Measurements from ENCODE around the gene GPC6.
"Not testable (repeated sequence)": the region's sequence is repeated elsewhere in the genome, so short reads cannot be mapped to it uniquely, and the experiment has no call there.

GPC6 gene

DNA sequence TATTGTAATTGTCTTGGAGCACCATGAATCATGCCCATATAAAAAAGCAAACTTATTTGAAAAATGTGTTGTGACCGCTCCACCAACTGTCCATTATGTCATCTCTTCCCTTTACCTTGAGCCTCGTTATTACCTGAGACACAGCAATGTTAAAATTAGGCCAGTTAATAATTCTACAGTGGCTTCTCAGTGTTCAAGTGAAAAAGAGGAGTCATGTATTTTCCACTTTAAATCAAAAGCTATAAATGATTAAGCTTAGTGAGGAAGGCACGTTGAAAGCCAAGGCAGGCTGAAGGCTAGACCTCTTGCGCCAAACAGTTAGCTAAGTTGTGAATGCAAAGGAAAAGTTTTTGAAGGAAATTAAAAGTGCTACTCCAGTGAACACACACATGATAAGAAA lies 210.5 kb downstream of the GPC6 start:
- DNase-seq (ENCODE audit: low spot score) = no peak

DNA sequence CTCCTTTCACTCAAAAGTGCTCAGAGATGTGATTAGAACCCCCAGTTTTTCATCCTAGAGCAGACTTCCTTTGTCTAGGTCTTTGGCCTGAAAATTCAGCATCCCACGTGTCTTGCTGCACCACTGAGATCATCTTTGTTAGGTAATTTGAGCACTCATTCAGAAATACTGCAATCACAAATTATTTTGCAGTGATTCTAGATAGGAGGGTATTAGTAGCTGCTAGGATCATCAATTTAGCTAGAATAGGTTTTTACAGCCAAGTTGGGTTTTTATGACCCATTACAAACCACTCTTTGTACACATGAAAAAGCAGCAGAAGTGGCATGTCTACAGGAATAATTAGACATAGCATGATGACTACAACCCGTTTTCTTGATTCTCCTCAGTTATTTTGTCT lies 219.6 kb downstream of the GPC6 start:
- no peak for DNase-seq (ENCODE audit: low spot score)

DNA sequence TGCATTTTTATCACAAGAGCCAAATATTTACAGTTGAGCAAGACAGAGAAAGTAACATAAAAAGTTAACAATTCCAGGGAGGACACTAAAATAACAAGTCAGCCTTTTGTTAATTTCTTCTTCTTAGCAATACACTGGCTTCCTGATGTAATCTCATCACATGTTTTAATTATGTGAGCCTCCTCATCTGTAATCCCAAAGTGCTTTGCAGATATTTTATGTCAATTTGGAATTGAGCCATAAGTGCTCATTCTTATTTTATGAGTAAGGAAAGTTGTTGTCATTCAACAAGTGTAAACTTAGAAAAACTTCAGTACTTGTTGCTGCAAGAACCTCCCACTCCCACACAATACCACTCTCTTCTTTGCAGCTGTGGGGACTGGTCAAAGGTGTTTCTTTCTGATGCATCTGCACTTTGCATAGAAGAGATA lies 223.6 kb downstream of the GPC6 start:
- no peak for DNase-seq (ENCODE audit: low spot score)

DNA sequence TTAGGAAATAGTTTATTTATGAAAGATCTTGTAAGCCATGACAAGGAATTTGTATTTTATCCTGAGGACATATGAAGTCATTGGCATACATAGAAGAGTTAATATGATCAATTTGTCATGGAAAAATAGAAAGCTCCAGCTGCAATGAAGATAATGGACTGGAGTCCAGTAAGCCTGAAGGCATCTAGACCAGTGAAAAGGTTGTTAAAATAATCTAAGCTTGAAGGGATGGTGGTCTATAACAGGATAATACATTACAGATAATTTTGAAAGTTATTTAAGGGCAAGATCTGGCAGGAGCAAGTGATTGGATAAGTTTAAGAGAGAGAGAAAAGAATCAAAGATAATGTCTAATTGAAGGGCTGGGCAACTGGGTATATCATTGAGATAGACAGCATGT lies 224.2 kb downstream of the GPC6 start:
- DNase-seq (ENCODE audit: low spot score) = no peak

DNA sequence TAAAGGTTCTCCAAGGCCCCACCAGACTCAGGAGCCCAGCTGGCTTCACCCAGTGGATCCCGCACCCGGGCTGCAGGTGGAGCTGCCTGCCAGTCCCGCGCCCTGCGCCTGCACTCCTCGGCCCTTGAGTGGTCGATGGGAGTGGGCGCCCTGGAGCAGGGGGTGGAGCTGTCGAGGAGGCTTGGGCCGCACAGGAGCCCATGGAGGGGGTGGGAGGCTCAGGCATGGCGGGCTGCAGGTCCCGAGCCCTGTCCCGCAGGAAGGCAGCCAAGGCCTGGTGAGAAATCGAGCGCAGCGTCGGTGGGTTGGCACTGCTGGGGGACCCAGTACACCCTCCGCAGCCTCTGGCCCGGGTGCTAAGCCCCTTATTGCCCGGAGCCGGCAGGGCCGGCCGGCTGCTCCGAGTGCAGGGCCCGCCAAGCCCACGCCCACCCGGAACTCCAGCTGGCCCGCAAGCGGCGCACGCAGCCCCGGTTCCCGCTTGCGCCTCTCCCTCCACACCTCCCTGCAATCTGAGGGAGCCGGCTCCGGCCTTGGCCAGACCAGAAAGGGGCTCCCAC lies 228.1 kb downstream of the GPC6 start:
- not testable (repeated sequence) for DNase-seq (ENCODE audit: low spot score)

DNA sequence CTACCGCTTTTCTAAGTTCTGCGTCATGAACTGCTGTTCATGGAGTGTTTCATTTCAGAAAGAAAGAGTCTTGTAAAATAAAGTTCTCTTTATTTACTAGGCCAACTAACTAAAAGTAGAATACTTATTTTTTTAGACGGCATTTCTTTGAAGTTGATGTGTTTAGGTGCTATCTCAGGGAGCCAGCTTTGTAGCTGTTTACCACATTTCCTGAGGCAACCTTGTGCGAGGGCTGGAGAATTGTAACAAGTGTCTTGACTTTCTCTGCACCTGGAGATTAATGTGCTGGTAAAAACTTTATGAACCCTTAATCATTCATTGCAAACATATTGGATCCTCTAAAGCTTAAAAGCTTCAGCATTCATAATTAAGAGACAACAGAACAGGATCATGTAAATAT lies 229.3 kb downstream of the GPC6 start:
- DNase-seq (ENCODE audit: low spot score) = no peak

DNA sequence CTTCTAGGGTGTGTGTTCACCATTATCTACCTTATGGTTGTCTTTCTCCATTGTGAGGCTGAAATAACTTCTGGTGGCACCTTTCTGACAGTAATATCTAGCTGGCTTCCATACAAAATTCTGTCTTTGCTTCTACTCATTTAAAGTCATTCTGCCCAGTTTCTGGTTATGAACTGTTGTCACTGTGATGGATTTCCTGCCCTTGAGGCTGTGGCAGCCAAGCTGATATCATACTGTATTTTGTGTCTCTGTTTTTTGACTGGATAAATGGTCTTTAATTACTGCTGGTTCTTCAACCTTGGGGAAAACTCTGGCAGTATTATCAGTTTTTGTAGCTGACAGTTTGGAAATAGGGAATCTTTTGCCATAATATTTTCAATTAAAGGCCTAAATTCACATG lies 233.4 kb downstream of the GPC6 start:
- DNase-seq (ENCODE audit: low spot score) = no peak

DNA sequence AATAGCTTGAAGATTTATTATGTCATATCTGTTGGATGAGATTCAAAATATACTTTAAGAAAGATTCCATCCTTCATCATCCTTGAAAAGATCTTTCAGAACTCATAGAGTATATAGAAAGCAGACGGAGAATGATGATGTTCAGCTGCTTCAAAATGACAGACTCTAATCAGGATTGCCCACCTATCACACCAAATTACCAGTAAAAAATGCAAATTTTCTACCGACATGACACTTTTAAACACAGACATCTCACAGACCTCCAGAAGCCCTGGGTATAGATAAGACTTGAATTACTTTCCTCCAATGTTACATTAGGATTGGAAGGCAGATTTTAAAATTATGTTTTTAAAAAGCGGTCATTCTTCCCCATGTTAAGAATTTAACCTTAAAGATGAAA lies 235.5 kb downstream of the GPC6 start:
- no peak for DNase-seq (ENCODE audit: low spot score)

DNA sequence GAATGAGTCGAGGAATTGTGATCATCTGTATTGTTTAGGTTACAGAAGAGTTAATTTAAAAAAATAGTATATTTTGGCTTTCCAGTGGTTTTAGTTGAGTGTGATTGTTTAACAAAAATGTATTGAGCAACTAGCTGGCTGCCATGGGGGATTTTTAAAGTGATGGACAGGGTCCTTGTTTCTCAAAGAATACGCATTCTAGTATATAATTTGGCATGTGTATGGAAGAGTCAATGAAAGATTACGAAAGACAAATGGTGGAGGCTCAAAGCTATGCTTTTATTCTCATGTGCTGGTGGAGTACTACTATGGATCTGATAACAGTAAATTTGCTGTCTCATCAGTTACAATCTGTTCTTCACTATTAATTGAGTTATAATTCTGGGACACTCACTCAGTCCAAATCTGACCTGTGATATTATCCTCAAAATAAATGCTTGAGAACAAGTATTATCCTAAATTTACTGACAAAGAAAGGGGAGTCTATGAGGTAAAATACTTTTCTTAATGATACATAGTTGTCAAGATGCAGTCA lies 240.0 kb downstream of the GPC6 start:
- DNase-seq (ENCODE audit: low spot score) = no peak

DNA sequence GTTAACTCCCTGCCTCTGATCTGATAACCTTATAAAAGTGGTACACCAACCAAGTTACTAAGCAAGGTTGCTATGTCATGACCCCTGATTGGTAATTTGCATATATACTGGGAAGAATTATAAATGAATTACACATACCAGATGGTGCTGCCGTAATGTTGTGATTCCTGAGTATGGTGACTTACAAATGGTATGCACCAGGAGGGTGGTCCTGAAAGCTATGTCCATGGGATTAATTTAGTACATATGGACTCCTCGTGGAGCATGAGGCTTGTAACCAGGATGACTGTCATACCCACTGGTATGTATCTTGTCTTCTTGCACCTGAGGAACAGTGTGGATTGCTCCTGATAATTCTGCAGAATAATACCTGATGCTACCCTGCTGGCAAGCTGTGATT lies 240.6 kb downstream of the GPC6 start:
- DNase-seq (ENCODE audit: low spot score) = no peak

DNA sequence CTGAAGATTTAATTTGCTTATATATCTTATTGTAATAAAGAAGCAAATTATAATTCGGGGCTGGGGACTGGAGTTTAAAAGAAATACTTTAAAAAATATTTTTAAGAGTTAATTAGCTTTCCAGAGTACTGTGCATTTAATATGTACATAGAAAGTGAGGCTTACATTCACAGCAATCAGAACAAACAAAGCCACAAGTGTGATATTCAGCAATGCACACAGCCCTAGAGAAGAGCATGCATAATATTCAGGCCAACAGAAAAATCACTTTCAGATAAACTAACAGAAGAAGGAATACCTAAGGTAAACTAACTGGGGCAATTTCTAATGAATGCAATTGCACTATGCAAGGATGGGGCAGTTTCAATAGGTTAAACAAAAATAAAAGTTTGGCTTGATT lies 241.8 kb downstream of the GPC6 start:
- no peak for DNase-seq (ENCODE audit: low spot score)

DNA sequence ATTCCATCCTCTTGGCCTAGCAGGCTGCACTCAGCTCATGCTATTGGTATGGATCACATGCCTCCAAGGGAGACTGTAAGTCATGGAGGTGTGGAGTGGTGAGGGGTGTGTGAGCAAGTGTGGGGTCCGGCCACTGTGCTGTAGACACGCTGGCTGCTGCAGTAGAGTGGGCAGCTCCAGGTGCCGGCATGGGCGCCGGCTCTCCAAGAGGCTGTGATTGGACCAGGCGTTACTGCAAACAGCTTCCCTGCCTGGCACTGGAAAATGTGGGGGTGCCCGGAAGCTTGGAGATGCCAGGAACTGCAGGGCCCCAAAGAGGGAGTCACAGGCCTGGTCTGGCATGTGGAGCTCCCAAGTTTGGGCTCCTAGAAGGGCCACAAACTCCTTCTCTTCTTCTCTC lies 245.7 kb downstream of the GPC6 start:
- DNase-seq (ENCODE audit: low spot score) = no peak

DNA sequence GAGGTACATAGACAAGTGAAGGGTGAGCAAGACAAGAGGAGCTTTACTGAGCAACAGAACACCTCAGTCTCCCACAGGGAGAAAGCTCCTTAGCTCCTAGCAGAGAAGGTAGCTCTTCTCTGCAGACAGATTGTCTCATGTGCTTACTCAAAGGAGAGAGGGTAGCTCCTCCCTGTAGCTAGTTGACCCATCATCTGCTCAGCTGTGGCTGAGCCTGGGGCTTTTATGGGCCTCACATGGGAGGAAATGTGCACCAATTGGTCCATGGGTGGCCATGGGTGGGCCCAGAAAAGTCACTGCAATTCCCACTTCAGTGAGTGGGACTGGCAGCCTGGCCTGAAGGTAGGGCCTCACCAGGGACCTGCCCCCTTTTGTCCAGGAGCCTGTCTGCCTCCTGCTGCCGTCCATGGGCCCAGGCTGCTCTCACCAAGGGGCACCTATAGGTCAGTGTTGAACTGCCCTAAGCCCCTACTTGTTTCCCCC lies 246.2 kb downstream of the GPC6 start:
- no peak for DNase-seq (ENCODE audit: low spot score)

DNA sequence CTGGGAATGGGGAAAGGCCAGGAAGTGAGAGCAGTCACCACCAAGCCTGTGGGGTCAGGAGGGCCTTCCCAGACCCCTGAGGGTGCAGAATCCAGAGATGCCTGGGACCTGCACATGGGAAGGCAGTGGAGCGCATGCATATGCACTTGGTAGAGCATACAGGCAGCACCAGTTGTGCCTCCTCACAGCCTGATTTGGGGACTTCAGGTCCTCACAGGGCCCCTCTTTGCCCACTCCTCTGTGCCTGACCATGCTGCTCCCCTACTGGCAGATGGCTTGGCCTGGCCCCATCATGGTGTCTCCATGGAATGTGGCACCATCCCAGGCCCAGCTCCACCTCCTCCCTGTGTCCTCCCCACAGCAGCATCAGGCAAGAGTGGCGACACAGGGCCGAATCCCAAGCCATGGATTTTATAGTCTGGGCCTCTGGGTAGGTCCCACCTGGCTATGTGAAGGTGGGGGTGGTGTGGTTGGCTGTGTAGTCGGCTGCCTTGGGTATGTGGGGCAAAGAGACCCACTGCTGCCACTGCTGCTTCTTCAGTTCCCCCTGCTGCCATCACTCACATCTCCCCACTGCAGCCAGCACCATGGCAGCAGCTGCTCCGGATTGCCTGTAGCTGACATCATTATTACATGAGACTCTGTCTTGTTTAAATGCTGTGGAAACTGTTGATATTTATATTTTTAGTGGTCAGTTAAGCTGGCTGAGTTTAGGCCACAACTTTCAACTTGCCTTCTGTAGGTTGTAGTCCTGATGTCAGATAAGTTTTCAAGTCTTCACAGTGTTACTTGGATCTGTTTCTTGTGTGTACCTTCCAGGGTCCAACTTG lies 247.0 kb downstream of the GPC6 start:
- no peak for DNase-seq (ENCODE audit: low spot score)

DNA sequence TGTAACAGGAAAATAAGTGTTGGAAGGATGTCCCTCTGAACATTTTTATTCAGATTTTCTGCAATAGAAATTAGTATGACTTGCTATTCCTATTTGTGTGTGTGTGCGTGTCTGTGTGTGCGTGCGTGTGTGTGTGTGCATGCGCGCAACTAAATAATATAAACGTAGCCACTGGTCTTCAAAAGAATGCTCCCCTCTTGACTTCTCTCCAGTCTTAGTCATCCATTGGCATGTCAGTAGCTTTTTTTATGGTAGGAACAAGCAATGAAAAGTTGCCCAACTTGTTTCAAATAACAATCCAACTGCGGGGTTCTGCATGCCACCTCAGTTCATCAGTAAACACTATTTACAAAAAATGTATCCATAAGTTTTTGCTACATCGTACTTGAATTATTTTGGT lies 249.6 kb downstream of the GPC6 start:
- no peak for DNase-seq (ENCODE audit: low spot score)

DNA sequence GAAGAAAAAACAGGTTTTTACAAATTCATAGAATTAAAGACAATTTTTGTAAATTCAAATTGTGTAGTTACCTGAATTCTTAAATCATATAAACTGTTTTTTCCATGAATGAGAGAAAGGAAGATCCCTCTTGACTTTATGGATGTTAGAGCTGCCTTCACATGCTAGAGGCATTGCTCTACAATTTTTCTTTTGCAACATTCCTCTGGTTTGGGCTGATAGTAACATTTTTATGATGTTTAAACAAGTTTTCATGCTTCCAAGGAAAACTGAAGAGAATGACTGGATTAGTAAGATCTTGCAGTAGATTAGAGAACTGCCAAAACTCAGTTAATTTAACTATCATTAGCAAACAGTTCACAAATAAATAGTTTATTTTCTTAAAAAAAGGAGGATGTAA lies 250.6 kb downstream of the GPC6 start:
- no peak for DNase-seq (ENCODE audit: low spot score)

DNA sequence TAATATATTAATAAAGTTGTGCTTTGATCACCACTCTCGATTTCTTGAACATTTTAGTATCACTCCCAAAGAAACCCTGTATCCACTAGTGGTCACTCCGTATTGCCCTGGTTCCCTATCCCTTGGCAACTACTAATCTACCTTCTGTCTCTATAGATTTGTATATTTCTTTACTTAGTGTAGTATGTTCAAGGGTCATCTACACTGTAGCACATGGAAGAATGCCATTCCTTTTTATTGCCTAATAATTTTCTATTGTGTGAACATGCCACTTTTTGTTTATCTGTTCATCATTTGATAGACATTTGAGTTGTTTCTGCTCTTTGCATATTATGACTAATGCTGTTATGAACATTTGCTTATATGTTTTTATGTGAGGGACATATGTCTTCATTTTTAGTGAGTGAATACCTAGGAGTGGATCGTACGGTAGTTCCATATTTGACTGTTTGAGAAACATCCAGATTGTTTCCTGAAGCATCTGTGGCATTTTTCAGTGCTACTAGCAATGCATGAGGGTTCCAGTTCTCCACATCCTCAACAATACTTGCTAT lies 254.0 kb downstream of the GPC6 start:
- no peak for DNase-seq (ENCODE audit: low spot score)

DNA sequence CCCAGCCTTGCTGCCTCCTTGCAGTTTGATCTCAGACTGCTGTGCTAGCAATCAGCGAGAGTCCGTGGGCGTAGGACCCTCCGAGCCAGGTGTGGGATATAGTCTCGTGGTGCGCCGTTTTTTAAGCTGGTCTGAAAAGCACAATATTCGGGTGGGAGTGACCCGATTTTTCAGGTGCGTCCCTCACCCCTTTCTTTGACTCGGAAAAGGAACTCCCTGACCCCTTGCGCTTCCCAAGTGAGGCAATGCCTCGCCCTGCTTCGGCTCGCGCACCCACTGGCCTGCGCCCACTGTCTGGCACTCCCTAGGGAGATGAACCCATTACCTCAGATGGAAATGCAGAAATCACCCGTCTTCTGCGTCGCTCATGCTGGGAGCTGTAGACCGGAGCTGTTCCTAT lies 269.5 kb downstream of the GPC6 start:
- not testable (repeated sequence) for DNase-seq (ENCODE audit: low spot score)

DNA sequence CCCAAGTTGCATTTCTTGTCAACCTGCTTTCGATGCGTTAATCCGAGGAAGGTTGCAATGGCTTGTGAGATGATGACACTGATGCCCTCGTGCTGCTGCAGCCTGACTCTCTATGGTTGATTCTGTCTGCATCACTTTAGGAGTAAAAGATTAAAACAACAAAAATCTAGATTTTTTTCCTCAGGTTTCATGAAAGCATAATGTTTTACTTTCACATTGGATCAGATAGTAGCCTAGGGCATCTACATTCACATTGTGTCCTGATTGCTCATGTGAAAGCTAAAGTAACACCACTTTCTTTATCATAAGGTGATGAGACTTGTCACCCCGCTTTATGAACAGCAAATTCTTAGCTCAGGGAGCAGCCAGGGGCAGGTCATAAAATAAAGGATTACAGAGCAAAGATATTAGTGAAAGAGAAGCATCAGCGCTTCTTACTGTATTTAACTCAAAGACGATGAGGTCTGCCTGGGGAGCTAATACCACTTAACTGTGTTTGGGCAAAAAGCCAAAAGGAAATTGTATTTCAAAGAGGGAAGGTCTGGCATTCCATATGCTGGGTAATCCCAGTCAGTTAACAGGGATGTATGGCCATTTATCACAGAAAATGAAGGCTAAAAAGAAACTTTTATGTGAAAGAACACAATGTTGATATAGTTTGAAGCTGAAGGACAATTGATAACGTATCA lies 270.5 kb downstream of the GPC6 start:
- DNase-seq (ENCODE audit: low spot score) = no peak

DNA sequence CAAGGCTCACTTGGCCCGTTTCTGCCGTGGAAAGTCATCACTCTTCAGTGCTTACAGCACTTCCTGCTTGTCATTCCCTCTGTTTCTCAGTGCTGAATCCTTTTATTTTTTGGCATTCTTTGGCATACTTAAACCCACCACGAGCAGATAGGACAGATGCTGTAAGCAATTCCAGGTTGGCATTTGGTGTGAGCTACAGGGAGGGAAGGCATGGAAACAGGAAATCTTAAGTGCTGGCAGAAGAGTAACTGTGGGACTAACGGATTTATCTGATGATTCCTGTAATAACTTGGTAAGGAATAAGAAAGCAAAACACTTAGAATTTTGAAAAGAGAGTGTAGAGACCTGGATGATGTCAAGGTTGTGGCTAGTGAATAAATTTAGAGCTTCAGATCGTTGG lies 273.4 kb downstream of the GPC6 start:
- DNase-seq (ENCODE audit: low spot score) = no peak

DNA sequence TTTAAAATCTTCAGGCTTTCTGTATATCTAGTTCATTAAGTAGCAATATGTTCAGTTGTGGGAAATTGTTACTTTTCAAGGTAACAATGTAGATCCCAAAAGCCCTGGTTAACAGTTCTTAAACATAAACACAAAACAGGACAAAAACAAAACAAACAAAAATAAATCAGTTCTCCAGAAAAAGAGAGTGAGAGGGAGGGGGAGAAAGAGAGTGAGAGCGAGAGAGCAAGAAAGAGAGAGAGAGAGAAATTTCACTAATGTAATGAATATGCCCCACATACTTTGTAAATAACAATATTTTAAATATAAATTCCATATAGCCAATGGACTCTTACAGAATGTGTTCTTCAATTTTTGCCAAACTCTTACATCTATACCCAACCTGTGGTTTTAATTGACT lies 275.5 kb downstream of the GPC6 start:
- no peak for DNase-seq (ENCODE audit: low spot score)

DNA sequence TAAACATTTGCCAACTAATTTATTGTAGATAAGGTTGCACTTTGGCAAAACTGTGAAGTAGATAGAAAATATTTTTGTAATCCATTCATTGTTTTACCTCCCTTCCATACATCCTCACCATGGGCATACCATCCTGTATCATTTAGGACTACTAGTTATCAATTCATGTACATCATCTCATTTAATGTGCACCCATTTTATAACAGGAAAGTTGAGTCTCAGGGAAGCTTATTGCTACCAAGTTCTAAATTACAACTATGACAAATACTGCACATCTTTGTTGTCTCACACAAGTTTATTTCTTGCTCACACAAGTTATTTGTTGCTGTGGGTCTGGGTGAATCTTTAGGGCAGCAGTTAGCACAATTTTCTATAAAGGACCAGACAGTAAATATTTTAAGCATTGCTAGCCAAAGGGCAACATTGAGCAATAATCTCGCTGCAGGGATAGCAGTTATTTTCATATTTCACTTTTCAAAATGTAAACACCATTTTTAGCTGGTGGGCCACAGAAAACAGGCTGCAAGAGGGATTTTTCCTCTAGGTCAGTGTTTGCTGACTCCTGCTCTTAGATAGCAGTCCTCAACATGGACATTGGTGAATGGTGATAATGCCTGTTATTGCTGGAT lies 276.5 kb downstream of the GPC6 start:
- DNase-seq (ENCODE audit: low spot score) = no peak
